ENCODE data around the gene SHISAL2B. TPM values are rescaled to one million over a fixed set of nuclear protein-coding genes. Genes with fewer than 3 reads are reported as not detected.
"Not testable (repeated sequence)": the region's sequence is repeated elsewhere in the genome, so short reads cannot be mapped to it uniquely, and the experiment has no call there.

SHISAL2B gene
- total and polyA plus RNA-seq, 8 donors, result not detected

DNA sequence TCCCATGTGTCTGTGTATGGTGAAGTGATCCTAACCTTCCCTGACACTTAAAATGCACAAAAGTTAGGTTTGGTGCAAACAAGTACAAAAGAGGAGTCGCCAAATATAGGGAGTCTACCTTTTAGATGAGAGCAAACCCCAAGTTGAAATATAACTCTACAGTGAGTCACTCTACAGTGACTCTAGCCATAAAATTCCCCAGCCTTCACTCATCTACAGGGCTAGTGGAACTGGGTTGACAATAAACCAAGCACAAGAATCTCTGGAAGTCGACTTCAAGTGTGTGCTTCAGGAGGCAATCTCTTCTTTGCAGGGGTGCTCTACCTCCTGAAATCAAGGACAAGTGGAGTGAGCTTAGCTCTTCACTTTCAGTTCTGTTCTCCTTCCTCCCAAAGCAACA is 3.3 kb downstream of the SHISAL2B start:
- Histone ChIP-seq H3K9me3 (peaks cover 0 to 16% (median 10%) of the 10 kb centered on the region in 4 donors), H3K4me1 (peaks cover 9 to 15% (median 11%) of the 10 kb centered on the region in 4 donors), H3K4me3 (no peak overlapping the region), H3K27me3 (peaks cover 0 to 51% (median 16%) of the 10 kb centered on the region in 3 donors), H3K27ac (no peak overlapping the region), H3K36me3 (no peaks in the 10 kb centered on the region)
- intact Hi-C loops (cut with DNase I; ENCODE audit: low total_unique reads), result no loop called here
- no peak for DNase-seq
- TF ChIP-seq POLR2AphosphoS5 (IDR thresholded peaks at IDR 0.05) (no peak), EP300 (IDR thresholded peaks at IDR 0.05) (no peak), POLR2A (IDR thresholded peaks at IDR 0.05) (no peak)
- WGBS, 5 donors, result 60 to 82% (median 77%) methylated on average over 2 of the region's 2 CpGs

DNA sequence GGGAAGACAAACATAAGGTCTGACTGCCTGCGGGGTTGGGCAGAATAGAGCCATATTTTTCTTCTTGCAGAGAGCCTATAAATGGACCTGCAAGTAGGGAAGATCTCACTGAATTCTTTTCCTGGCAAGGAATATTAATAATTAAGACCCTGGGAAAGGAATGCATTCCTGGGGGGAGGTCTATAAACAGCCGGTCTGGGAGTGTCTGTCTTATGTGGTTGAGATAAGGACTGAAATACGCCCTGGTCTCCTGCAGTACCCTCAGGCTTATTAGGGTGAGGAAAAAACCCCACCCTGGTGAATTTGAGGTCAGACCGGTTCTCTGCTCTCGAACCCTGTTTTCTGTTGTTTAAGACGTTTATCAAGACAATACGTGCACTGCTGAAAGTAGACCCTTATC is 6.1 kb downstream of the SHISAL2B start:
- H3K4me1 ChIP-seq; intact Hi-C loops (cut with DNase I; ENCODE audit: low total_unique reads); DNase-seq; H3K27ac ChIP-seq; H3K4me3 ChIP-seq; H3K36me3 ChIP-seq: not testable (repeated sequence)
- peaks cover 0 to 16% (median 10%) of the 10 kb centered on the region in 4 donors for H3K9me3 ChIP-seq
- WGBS, 5 donors, result 81 to 85% (median 84%) methylated on average over 7 of the region's 7 CpGs
- peaks cover 0 to 24% (median 0%) of the 10 kb centered on the region in 3 donors for H3K27me3 ChIP-seq

DNA sequence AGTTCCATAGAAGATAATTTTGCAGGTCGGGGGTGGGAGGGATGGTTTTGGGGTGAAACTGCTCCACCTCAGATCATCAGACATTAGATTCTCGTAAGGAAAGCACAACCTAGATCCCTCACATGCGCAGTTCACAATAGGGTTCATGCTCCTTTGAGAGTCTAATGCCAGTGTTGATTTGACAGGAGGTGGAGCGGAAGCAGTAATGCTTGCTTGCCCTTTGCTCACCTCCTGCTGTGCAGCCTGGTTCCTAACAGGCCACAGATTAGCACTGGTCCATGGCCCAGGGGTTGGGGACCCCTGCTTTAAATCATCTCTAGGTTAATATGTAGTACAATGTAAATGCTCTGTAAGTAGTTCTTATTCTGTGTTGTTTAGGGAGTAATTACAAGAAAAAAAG is 10.5 kb downstream of the SHISAL2B start:
- H3K4me3 ChIP-seq, result no peak overlapping the region
- no peaks in the 10 kb centered on the region for H3K36me3 ChIP-seq
- DNase-seq, result no peak
- H3K27me3 ChIP-seq, result no peaks in the 10 kb centered on the region
- intact Hi-C loops (cut with DNase I; ENCODE audit: low total_unique reads), result no loop called here
- H3K27ac ChIP-seq, result no peak overlapping the region
- H3K9me3 ChIP-seq, result peaks cover 0 to 14% (median 10%) of the 10 kb centered on the region in 4 donors
- TF ChIP-seq, protein P1, sequence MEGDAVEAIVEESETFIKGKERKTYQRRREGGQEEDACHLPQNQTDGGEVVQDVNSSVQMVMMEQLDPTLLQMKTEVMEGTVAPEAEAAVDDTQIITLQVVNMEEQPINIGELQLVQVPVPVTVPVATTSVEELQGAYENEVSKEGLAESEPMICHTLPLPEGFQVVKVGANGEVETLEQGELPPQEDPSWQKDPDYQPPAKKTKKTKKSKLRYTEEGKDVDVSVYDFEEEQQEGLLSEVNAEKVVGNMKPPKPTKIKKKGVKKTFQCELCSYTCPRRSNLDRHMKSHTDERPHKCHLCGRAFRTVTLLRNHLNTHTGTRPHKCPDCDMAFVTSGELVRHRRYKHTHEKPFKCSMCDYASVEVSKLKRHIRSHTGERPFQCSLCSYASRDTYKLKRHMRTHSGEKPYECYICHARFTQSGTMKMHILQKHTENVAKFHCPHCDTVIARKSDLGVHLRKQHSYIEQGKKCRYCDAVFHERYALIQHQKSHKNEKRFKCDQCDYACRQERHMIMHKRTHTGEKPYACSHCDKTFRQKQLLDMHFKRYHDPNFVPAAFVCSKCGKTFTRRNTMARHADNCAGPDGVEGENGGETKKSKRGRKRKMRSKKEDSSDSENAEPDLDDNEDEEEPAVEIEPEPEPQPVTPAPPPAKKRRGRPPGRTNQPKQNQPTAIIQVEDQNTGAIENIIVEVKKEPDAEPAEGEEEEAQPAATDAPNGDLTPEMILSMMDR (IDR thresholded peaks at IDR 0.05), result no peak
- no peak for TF ChIP-seq POLR2A (IDR thresholded peaks at IDR 0.05)
- 82 to 92% (median 88%) methylated on average over 4 of the region's 4 CpGs for WGBS, 5 donors
- no peaks in the 10 kb centered on the region for H3K4me1 ChIP-seq

DNA sequence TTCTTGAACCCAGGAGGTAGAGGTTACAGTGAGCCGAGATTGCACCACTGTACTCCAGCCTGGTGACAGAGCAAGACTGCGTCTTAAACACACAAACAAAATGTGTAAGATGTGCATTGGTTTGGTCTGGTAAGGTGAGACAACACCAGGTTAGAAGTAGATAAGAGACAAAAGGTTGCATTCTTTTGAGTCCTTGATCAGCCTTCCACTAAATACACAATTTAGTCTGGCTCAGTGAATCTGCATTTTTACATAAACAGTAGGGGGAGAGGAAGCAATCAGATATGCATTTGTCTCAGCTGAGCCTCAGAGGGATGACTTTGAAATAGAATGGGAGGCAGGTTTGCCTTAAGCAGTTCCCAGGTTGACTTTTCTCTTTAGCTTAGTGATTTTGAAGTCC is 15.8 kb downstream of the SHISAL2B start:
- WGBS, 5 donors, result 27 to 40% (median 33%) methylated on average over 2 of the region's 2 CpGs
- H3K9me3 ChIP-seq; H3K36me3 ChIP-seq; H3K4me1 ChIP-seq; DNase-seq; H3K4me3 ChIP-seq; intact Hi-C loops (cut with DNase I; ENCODE audit: low total_unique reads); H3K27ac ChIP-seq; H3K27me3 ChIP-seq: not testable (repeated sequence)

DNA sequence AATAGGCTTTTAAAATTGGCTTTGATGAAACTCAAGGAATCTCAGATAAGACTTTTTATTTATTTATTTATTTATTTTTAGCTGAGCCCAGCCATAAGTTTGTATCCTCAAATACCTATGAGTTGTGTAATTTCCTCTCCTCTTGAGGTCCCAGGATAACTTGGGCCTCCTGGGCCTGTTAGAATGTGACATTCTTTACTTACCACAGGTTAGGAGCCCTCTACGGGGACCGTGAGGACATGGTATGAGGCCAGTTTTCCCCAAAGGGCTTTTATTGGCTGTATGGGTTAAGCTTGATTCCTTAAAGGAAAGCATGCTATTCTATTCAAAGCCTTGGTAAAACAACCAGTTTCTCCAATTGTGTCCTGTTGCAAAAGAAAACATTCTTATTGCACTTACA is 16.9 kb downstream of the SHISAL2B start:
- Histone ChIP-seq H3K27ac (no peak overlapping the region), H3K4me1 (no peaks in the 10 kb centered on the region), H3K36me3 (no peaks in the 10 kb centered on the region), H3K27me3 (no peaks in the 10 kb centered on the region), H3K4me3 (no peak overlapping the region), H3K9me3 (no peaks in the 10 kb centered on the region)
- DNase-seq, result no peak
- WGBS, 5 donors, result 75 to 91% (median 88%) methylated on average over 2 of the region's 2 CpGs
- intact Hi-C loops (cut with DNase I; ENCODE audit: low total_unique reads), result no loop called here
- TF ChIP-seq, protein P1 (IDR thresholded peaks at IDR 0.05), result no peak
- no peak for TF ChIP-seq POLR2A (IDR thresholded peaks at IDR 0.05)
- TF ChIP-seq EP300 (IDR thresholded peaks at IDR 0.05), result no peak
- no peak for TF ChIP-seq POLR2AphosphoS5 (IDR thresholded peaks at IDR 0.05)

DNA sequence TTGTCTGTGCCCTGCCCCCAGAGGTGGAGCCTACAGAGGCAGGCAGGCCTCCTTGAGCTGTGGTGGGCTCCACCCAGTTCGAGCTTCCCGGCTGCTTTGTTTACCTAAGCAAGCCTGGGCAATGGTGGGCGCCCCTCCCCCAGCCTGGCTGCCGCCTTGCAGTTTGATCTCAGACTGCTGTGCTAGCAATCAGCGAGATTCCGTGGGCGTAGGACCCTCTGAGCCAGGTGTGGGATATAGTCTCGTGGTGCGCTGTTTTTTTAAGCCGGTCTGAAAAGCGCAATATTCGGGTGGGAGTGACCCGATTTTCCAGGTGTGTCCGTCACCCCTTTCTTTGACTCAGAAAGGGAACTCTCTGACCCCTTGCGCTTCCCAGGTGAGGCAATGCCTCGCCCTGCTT is 24.2 kb downstream of the SHISAL2B start:
- H3K27ac ChIP-seq; H3K36me3 ChIP-seq; H3K4me3 ChIP-seq; H3K4me1 ChIP-seq; H3K27me3 ChIP-seq; DNase-seq; H3K9me3 ChIP-seq; intact Hi-C loops (cut with DNase I; ENCODE audit: low total_unique reads): not testable (repeated sequence)
- WGBS, 5 donors, result 62 to 84% (median 67%) methylated on average over 9 to 12 of the region's 16 CpGs; no CpG with 5 or more reads in 1 of the 5 donors

Measured in stomach (tissue), 9 donors.